KOPT-K1 (cell line): ENCODE results near the gene LMX1B.

ENCODE experiments used
- H3K27ac ChIP-seq: fragments of 200-600 bp; sonication (generic); 2 replicates; pipeline ENCODE4 v1.5.1; 2016; ENCODE audit warnings: antibody characterized with exemption, mild to moderate bottlenecking, low read depth, low read length; ENCODE audit not compliant: poor library complexity, severe bottlenecking
- H3K36me3 ChIP-seq: fragments of 200-600 bp; sonication (generic); 2 replicates; pipeline ENCODE4 v1.5.1; 2017; ENCODE audit warnings: antibody characterized with exemption, mild to moderate bottlenecking, low read length, moderate library complexity; ENCODE audit not compliant: insufficient read depth
- H3K9me3 ChIP-seq: fragments of 200-600 bp; sonication (generic); 2 replicates; pipeline ENCODE4 v1.5.1; 2017; ENCODE audit warnings: antibody characterized with exemption, low read length, mild to moderate bottlenecking; ENCODE audit not compliant: insufficient read depth, poor library complexity, severe bottlenecking

LMX1B gene

DNA sequence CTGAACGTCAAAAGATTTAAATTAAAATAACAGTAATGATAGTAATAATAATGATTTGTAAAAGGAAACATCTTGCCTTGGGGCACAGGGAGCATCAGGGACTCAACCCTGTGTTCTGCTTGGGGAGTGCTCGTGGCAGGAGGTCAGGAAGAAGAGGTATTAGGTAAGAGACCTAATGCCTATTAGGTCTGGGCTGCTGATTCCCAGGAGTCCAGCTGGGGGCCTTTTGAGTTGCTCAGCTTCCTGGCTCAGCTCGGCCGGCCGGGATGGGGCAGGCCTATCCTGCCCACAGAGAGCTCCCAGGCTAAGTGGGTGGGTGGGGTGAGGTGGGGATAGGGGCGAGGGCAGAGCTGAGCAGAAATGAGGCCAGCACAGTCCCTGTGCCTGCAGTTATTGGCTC lies 17.5 kb downstream of the LMX1B start:
- Histone ChIP-seq H3K36me3 (no peaks in the 10 kb centered on the region), H3K9me3 (no peaks in the 10 kb centered on the region), H3K27ac (no peak overlapping the region)

DNA sequence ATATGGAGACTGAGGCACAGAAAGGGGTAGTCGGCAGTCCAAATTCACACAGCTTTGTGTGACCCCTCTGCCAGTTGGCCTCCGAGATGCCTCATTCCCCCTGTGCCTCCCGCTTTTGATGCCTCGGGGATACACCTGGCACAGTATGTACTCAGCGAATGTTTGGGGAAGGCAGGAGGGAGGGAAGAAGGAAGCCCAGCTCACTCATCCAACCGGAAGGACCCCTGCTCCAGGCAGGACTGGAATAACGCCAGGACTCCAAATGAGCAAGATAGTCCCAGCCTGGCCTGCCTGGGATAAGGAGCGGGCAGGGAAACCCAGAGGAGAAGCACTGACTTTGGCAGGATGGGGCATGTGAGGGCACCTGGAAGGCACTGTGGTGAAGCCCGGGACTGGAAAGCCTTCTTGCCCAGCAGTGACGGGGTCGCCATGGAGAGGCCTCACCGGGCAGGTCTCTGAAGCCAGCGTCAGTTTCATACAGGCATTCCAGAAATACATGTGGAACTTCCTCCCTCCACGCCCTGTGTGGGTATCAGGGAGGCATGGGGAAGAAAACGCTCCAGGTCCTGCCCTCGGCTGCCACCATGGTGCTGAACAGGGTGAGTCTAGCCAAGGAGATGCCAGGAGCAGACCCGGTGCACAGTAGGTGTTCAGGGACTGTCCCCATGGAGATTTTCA lies 20.3 kb downstream of the LMX1B start:
- Histone ChIP-seq H3K9me3 (no peaks in the 10 kb centered on the region), H3K27ac (no peak overlapping the region), H3K36me3 (no peaks in the 10 kb centered on the region)

DNA sequence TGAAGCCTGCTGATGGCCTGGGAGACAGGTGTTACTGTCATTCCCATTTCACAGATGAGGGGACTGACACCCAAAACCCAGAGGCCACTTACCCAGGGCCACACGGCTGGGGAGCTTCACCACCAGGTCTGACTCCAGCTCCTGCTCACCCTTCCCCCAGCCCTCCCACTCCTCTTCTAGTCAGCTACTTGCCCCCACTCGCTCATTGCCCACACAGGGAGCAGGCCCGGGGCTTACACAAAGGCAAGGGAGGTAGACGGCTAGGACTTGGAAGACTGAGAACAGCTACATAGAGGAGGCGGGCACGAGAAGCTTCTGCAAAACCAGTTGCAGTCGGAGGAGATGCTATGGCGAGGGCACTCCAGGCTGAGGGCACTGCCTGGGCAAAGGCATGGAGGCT lies 21.3 kb downstream of the LMX1B start:
- H3K36me3 ChIP-seq = no peaks in the 10 kb centered on the region
- H3K27ac ChIP-seq = no peak overlapping the region
- no peaks in the 10 kb centered on the region for H3K9me3 ChIP-seq

DNA sequence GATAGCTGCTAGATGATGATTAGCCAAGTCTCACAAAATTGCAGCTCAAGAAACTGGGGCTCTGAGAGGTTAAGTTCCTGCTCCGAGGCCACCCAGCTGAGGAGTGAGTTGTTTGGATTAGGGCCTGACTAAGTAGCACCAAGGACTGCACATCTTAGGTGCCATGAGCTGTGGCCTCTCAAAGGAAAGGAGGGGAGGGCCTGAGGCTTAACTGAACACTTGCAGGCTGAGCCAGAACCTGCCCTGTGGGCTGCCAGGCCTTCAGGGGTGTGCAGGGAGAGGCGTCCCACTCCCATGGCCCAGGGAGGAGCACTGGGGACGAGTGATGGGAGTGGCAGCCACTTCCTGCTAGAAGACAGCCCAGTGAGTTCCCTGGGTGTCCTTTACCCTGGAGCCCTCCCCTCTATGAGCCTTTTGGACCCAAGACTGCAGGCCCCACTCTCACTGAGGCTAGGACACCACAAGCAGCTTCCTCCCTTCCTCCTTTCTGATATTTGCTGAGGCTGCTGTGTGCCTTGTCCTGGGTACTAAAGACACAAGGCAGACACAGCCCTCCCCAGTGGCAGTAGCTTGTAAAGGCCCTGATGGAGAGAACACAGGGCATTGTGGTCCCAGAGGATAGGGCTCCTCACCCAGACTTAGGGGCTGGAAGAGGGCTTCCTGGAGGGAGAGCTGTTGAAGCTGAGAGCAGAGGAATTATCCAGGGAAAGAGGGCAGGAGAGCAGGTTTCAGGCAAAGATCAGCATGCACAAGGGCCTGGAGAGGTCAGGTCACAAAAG lies 22.1 kb downstream of the LMX1B start:
- no peak overlapping the region for H3K27ac ChIP-seq
- no peaks in the 10 kb centered on the region for H3K36me3 ChIP-seq
- no peaks in the 10 kb centered on the region for H3K9me3 ChIP-seq

DNA sequence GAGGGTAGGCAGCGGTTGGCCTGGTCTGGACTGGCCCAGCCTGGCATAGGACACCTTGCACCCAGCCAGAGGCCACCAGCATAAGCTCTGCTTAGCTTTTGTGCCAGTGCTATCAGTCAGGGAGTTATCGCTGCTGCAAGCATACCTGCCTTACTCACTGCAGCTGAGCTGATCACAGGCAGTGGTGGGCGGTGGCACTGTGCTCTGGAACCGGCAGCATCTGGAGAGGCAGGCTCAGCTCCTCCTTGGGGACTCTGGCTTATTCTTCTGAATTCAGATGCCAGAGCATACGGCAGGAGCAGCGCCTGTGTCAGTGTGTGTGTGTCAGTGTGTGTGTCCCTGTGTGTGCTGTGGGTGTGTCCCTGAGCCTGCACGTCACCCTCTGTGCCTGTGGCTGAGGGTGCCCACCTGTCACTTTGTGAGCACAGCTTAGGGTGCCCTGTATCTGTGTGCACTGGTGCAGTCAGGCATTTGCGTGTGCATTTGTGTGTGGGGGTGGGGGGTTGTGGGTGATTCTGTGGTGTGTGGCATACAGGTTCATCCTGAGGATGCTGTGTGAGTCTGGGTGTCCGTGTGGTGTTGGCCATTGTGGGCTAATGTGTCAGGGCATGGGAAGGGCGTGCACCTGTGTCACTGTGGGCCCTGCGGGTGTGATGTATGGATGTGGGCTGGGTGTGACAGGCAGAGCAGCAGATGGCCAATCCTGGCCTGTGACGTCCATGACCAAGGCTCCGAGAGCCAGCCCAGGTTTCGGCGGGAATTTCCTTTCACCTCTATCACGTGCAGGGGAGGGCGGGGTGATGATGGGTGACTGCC lies 23.5 kb downstream of the LMX1B start:
- Histone ChIP-seq H3K27ac (no peak overlapping the region), H3K9me3 (no peaks in the 10 kb centered on the region), H3K36me3 (no peaks in the 10 kb centered on the region)

DNA sequence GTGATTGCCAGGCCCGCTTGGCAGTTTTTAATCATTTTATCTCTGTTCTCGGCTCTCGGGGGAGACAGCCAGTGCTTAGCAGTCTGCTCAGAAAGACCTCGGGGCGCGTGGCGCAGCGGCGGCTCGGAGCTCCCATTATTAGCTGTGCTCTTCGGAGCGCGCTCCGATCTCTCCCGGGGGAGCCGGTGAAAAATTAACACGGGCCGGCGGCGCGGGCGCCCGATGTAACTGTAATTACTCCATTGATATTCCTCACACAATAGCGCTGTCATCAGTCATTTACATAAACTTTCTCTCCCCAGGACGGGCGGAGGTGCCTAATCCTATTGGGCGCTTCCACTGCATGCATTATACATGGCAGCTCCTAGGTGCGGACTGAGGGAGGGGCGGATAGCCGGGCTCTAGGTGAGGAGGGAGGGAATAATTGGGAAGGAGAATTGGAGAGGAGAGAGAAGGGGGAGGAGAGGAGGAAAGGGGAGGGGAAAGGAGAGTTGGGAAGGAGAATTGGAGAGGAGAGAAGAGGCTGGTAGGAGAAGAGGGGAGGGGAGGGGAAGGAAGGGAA lies 24.9 kb downstream of the LMX1B start:
- Histone ChIP-seq H3K36me3 (no peaks in the 10 kb centered on the region), H3K27ac (no peak overlapping the region), H3K9me3 (no peaks in the 10 kb centered on the region)

DNA sequence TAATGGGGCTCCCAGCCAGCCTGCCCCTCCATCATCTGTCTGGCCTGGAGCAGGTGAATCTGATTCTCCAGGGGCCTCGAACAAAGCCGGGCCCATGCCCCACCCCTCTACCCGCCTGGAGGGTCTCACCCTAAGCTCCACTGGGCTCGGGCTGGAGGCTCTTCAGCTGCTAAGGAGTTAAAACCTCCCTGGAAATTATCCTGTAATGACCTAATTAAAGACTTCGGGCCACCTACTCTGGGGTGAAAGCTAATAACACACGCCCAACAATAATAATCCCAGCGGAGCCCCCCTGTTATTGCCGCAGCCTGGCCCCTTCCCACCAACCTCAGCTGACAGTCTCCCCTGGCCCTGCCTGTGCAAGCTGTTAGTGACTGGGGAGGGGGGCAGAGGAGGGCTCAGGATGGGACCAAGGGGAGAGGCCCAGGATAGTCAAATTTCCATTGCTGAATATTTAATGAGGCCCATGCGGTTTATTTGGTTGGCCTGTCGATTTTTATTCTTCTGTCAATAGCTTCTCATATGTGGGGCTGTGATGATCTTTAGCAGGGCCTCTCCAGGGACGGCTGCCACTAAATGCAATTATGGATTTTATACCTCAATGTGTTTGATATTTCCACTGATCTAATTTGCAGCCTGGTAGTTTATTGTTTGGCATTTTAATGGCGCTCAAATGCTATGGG lies 25.7 kb downstream of the LMX1B start:
- Histone ChIP-seq H3K36me3 (no peaks in the 10 kb centered on the region), H3K27ac (no peak overlapping the region), H3K9me3 (no peaks in the 10 kb centered on the region)

DNA sequence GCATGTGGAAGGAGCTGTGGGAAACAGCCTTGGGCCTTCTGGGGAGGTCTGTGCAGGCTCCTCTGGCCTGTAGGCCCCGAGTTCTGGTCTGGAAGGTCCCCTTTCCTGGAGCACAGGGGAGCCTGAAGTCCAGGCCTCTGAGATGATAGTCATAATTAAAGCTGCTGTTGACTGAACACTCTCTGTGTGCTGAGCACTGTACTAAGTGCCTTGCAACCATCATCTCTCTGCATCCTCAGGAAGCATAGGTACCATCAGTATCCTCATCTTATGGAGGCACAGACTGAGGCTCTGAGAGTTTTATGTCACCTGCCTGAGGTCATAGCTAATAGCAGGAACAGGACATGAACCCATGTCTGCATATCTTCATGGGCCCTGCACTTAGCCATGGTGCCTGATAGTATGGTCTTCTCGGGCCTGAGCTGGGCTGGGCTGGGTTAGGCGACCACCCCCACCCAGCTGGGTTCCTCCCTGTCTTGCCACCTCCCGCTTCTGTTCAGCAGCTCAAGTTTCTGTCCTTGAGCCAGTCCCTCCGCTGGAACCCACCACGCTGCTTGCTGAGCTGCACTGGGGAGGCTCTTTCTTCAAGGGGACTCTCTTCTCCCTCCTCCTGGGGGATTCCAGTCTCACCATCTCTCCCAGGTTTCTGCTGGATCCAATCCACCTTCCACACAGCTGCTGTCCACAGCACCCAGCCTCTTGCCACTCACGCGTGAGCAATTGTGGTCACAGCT lies 27.6 kb downstream of the LMX1B start:
- Histone ChIP-seq H3K36me3 (no peaks in the 10 kb centered on the region), H3K27ac (no peak overlapping the region), H3K9me3 (no peaks in the 10 kb centered on the region)

DNA sequence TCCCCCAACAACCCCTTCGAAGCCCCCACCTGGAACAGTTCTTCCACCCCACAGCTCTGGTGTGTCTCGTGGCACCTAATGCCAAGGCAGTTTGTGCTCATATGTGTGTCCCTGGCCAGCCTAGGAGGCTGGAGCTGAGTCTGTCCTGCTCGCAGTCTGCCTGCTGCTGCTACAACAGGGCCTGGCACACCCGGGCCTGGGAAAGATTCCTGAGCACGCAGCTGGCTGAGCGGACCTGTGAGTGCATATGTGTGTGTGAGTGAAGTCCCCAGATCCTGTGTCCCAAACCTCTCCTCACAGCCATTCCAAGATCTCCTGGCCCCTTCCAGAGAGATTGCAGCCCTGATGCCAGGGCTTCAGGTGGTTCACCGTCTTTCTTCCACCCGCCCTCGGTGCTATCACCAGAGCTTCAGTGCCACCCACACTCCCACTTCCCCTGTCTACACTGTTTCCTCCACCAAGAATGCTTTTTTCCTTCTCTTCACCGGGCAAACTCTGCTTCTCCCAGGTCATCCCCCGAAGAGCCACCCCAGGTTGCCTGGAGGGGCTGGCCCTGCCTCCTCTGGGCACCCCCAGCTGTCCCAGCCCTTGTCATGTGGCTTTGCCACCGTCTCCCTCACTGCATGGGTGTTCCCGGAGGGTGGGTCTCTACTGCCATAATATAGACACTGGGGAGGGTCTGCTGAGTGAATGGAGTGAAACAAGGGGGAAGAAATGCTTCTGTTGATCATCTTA lies 28.4 kb downstream of the LMX1B start:
- Histone ChIP-seq H3K9me3 (no peaks in the 10 kb centered on the region), H3K27ac (no peak overlapping the region), H3K36me3 (no peaks in the 10 kb centered on the region)

DNA sequence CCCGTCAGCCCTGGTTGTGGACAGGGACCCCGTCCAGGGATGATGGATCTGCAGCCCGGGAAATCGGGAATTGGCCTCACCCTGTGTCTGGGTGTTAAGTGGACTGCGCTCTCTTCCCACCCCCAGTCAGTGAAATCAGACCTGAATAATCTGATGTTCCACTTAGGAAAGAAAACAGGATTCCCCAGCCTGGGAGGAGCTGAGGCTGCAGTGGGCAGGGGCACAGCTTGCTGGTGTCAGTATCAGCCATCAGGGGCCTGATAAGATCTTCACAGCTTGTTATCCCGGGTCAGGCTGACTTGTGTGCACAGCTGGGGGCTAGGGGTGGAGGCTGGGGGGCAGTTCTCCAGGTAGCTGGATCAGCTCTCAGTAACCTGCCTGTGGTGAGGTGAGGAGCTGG lies 29.1 kb downstream of the LMX1B start:
- Histone ChIP-seq H3K9me3 (no peaks in the 10 kb centered on the region), H3K27ac (no peak overlapping the region), H3K36me3 (no peaks in the 10 kb centered on the region)

DNA sequence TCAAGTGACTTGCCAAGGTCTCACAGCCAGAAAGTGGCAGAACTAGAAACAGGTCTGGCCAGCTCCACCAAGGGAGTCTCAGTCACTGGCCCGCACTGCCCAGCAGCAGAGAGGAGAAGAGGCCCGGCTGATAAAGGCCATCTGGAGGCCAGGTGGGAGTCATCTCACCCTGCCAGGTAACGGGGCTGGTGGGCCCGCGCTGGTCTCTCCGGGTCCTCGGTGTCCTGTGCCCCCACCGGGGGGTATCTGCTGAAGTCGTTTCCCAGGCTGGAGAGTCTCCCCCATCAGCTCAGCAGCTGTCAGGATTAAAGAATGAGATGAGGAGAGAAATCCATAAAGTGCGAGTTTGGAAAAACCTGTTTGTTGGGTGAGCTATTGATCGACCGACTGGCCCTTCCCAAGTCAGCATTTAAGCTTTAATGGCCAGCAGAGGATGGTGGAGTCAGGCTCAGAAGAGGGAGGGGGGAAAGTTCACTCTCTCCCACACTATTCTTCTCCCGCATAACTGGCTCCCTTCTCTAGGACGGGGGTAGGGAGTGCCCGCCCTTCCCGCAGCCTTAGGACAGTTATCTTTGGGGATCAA lies 30.3 kb downstream of the LMX1B start:
- H3K27ac ChIP-seq = no peak overlapping the region
- no peaks in the 10 kb centered on the region for H3K9me3 ChIP-seq
- H3K36me3 ChIP-seq = no peaks in the 10 kb centered on the region

DNA sequence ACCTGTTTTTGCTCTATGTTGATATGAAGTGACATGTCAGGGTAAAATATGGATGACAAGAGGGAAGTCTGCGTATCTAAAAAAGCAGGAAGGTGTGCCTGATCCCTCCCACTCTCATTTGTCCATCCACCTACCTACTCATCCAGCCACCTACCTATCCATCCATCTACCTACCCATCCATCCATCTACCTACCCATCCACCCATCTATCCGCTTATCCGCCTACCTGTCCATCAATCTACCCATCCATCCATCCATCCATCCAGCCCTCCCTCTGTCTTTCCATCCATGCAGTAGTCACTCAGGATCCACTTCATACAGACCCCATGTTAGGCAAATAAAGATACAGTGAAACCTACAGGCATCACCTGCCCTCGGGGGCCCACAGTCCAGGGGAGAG lies 32.4 kb downstream of the LMX1B start:
- no peak overlapping the region for H3K27ac ChIP-seq
- H3K9me3 ChIP-seq = no peaks in the 10 kb centered on the region
- H3K36me3 ChIP-seq = no peaks in the 10 kb centered on the region

DNA sequence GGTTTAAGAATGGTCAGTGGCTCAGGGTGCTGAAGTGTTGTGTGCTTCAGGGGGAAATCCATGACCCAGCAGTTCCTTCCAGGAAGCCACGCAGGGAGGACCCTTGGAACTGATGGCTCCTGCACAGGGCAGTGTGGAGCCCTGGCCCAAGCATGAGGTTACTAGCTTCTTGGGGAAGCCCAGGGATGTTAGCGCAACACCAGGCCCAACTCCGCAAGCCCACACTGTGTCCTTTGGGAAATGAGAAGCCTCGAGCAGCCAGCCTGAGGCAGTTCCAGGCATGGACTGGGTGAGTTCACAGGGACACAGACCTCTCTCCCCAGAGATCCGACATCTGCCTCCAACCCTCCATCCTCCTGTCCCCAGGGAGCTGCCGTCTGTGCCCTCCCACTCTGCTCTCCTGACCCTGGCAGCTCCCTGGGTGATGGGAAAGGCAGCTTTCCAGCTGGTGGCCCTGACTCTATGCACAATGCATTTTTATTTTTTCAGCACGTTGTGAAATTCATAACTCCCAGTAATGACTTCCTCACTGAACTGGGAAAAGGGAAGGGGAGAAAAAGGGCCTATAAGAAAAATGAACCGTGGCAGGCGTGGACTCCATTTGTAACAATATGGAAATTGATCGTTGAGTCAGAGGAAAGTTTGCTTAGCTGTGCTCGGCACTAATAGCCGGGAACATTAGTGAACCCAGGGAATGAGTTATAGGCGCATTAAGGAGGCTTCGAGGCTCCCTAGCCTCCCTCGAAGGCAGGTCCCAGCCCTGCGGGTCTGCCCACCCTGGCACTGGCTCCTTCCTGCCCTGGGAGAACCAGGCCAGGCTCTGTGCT lies 34.1 kb downstream of the LMX1B start:
- H3K9me3 ChIP-seq = no peaks in the 10 kb centered on the region
- no peak overlapping the region for H3K27ac ChIP-seq

More for the DNA sequence above, 34.1 kb downstream of the LMX1B start:
- H3K36me3 ChIP-seq = no peaks in the 10 kb centered on the region
